Measurements from ENCODE around the gene ARHGEF16.

ARHGEF16 gene

DNA sequence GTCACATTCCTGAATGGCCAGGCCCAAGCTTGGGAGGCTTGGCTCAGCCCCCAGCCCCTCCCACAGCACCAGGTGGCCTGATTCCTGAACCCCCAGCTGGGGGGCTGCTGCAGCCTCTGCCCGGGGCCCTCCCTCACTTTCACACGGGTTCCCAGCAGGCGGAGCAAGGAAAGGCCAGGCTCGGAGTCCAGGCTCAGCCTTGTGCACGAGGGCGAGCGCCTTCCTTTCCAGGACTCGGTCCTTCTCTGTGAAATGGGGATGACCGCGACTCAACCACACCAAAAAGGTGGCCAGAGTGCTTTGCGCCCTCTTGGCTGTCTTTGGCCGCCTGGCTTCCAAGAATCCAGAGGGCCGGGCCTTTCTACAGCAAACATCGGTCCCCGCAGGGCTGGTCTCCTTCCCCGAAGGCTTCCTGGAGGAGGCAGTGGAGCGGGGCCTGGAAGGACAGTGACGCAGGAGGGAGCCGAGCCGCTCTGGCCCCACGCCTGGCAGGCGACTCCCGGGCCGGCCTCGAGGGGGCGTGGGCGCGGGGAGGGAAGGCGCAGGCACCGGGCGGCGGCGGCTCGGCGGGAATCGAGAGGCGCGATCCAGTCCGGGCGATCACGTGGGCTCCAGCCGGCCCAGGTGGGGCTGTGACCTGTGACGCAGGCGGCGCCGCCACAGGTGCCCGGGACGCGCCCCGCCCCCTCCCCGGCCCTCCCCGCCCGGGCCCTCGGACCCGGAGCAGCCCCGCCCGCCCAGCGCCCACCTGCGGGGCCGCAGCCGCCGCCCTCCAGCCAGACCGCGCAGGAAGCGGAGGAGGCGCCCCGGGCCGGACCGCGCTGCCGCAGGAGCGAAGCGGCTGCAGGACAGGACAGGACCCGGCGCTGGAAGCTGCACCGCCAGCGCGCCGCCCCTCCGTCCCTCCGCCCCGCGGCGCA, at the start of gene ARHGEF16:
Gene ARHGEF16 (plus strand): TSS at position 775 of the 920 bp plus-strand sequence. CDS start 8,420 bp downstream, outside the sequence.
- DNase-seq: peak; percentile 27 to 37

DNA sequence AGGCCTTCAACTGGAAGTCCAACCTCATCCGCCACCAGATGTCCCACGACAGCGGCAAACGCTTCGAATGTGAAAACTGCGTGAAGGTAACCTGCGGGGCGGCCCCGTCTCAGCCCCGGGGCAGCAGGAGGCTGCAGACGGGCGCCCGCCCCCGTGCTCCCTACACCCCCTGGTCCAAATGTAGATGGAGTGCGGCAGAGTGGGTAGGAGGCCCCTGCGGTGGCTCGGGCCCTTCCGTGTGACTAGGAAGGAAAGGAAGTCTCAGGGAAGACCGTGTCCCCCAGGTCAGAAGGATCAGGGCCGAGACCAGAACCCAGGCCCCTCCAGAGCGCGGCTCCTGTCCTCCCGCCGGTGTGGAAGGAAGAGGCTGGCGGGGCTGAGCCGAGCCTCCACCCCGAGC, 49.7 kb upstream of the ARHGEF16 start:
- no peak for DNase-seq

DNA sequence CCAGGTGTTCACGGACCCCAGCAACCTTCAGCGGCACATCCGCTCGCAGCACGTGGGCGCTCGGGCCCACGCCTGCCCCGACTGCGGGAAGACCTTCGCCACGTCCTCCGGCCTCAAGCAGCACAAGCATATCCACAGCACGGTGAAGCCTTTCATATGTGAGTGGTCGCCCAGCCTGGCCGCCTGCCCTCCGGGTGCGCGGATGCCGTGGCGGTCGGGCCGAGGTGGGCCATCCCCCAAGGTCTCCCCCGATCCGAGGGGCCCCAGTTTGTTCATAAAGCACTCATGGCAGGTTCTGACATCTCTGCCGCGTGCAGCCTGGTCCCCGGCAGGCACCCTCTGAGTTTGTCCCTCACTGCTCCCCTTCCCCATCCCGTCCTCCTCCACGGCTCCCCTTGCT, 49.0 kb upstream of the ARHGEF16 start:
- DNase-seq: no peak

DNA sequence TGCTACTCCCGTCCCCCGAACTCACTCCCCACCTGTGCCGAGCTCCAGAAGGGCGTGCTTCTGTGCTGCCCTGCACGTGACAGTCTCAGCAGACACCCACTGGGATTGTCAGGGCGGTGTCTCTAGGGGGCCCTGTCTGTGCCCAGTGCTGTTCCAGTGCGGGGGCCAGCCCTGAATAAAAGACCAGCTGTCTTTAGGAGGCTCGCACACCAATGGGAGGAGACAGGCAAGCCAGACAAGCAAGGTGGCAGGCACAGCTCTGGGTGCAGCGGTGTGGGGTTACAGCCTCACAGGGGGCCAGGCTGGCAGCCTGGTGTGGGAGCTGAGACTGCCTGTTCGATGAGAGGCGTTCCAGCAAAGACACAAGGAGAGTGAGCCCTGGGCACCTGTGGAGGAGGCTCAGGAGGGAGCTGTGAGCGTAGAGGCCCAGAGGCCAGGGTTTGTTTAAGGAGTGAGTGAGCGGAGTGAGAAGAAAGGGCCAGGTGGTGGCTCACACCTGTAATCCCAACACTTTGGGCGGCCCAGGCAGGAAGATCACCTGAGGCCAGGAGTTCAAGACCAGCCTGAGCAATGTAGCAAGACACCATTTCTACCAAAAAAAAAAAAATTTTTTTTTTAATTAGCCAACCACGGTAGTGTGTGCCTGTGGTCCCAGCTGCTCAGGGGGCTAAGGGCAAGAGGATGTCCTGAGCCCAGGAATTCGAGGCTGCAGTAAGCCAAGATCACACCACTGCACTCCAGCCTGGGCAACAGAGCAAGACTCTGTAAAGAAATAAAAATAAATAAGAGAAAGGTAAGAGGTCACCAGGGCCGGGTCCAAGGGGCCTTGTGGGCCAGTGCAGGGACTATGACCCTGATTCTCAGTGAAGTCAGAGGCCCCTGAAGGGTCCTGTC, 48.2 kb upstream of the ARHGEF16 start:
- DNase-seq: no peak

DNA sequence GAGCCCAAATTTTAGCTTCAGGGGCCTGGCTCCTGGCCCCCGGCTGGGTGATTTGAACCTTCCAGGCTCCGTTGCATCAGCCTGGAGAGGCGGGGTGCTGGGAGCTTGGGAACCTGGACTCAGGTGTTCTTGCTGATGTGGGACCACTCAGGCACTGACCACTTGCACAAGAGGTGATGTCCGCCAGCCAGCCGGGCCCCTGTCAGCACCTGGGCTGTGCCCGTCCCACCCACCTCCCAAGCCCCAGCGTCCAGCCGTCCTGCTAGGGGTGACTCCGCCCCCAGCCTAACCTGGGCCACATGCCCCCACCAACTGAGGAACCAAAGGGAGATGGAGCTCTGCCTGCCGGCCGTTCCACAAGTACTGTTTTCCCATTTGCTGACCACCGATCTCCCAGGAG, 47.4 kb upstream of the ARHGEF16 start:
- no peak for DNase-seq

DNA sequence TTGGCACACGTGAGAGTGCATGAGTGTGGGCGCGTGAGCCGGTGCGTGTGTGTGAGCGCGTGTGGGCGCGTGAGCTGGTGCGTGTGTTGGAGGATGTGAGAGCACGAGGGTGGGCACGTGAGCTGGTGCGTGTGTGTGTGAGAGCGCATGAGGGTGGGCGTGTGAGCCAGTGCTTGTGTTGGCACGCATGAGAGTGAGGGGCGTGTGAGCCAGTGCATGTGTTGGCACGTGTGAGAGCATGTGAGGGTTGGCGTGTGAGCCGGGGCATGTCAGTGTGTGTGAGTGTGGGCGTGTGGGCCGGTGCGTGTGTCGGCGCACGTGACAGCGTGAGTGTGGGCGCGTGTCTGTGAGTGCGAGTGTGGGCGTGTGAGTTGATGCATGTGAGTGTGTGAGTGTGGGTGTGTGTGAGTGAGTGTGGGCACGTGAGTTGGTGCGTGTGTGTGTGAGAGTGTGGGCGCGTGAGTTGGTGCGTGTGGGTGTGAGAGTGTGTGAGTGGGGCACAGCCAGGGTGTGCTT, 45.7 kb upstream of the ARHGEF16 start:
- DNase-seq: no peak

DNA sequence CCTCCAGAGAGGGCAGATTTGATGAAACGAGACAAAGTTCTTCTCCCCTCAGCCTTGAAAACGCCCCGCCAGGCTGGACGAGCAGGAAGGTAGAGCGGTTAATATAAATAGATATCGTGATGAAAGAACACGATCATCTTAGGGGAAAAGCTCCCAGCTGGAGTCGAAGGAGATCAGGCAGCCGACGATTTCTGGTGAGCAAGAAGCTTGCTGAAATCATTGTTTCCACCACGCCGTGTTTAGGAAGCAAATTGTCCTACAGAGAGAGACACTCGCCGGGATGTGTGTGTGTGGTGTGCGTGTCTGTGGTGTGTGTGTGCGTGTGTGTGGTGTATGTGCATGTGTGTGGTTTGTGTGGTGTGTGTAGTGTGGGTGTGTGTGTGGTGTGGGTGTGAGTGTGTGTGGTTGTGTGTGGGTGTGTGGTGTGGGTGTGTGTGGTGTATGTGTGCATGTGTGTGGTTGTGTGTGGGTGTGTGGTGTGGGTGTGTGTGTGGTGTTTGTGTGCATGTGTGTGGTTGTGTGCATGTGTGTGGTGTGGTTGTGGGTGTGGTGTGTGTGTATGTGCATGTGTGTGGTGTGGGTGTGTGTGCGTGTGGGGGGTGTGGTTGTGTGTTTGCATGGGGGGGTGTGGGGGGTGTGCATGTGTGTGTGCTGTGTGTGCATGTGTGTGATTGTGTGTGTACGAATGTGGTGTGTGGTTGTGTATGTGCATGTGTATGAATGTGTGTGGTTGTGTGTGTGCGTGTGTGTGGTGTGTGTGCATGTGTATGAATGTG, 44.9 kb upstream of the ARHGEF16 start:
- DNase-seq: no peak

DNA sequence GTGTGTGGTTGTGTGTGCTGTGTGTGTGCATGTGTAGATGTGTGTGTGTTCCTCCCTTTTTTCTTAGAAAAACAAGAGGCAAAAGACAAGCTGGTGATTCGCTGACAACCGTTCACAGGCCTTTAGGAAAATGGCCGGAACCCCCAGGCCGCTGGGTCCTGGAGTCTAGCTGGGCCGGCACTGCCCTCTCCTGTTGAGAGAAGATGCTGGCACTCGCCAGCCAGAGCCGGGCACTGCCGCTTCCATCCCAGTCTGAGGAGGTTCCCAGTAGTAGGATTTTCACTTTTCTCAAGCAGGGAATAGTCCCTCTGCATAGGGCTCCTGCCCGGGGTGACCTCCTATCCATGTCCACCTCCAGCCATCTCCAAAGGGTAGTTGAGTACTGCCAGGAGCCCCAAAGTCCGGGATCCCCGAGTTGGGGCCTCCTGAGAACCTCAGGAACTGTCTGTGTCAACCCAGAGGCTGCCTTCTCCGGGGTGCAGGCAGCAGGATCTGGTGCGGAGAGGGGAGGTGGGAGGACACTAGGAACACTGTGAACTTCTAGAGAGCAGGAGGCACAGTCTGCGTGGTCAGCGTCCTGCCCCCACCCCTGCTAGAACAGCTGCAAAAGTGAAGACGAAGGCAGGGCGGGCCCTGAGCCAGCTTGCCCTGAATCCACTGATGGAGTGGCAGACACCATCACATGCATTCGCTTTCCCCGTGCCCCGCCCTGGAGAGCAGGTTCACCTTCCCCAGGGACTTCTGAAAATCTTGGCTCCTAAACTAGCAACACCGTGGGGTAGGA, 44.1 kb upstream of the ARHGEF16 start:
- DNase-seq: no peak

DNA sequence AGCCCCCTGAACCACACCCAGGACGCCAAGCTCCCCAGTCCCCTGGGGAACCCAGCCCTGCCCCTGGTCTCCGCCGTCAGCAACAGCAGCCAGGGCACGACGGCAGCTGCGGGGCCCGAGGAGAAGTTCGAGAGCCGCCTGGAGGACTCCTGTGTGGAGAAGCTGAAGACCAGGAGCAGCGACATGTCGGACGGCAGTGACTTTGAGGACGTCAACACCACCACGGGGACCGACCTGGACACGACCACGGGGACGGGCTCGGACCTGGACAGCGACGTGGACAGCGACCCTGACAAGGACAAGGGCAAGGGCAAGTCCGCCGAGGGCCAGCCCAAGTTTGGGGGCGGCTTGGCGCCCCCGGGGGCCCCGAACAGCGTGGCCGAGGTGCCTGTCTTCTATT, 42.7 kb upstream of the ARHGEF16 start:
- no peak for DNase-seq

DNA sequence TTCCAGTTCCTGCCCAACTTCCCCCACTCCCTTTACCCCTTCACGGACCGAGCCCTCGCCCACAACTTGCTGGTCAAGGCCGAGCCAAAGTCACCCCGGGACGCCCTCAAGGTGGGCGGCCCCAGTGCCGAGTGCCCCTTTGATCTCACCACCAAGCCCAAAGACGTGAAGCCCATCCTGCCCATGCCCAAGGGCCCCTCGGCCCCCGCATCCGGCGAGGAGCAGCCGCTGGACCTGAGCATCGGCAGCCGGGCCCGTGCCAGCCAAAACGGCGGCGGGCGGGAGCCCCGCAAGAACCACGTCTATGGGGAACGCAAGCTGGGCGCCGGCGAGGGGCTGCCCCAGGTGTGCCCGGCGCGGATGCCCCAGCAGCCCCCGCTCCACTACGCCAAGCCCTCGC, 42.1 kb upstream of the ARHGEF16 start:
- DNase-seq: no peak

DNA sequence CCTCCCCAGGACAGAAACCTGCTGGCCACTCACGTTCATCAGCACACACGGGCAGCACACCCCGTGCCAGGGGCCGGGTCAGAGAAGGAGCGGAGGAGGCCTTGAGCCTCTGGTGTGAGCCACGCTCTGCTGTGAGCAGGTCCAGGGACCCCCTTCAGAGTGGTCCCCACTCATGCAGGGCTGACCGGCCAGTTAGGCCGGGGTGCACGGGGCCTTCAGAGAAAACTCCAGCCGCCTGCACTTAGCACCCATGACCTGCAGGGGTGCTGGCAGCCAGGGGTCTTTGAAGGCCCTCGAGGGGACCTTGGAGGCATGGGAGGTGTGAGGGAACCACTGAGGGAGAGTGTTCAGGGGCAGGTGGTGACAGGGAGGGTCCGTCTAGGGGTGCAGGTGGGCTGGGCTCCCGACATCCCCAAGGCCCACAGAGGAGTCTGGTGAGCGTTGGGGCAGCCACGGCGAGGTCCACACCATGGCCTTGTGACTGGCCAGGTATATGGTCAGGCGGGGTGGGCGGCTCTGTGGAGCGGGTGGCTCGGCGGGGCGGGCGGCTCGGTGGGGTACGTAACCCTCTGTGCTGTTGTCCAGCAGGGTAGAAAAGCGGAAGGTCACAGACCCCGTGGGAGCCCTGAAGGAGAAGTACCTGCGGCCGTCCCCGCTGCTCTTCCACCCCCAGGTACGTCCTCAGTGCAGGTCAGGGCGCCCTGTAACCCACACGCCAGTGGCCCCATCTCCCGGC, 40.3 kb upstream of the ARHGEF16 start:
- DNase-seq: no peak

DNA sequence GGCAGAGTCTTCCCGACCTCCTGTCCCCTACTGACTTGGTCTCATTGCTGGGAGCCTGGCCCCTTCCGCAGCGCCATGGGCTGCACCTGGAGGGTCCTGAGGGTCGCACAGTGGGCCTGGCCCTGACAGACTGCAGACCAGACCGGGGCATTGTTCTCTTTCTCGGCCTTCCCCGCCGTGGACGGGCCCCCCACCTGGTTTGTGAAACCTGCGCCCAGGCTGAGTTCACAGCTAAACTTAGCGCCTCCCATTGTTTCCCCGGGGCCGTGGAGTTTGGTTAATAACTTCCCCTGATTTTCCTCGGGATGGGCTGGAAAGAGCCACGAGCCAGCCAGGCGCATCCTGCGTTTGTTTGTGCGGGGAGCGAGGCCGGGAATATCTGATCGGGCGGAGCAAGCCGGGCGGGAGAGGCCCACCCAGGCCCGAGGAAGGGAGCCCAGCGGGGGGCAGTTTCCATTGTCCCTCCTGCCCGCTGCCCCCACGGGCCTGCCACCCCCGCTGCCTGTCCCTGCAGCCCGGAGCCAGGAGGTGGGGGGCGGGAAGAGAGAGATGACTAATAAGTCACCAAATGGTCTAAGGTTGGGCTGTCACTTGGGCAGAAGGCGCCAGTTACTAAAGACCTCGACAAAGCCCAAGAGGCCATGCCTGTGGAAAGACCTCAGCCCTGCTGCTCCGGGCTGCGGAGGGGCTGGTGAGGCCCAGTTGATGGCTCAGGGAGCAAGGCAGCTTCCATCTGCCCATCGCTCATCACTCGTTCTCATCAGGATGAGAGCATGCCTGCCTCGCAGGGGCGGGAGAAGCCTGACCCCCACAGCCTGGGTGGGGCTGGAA, 39.0 kb upstream of the ARHGEF16 start:
- no peak for DNase-seq

DNA sequence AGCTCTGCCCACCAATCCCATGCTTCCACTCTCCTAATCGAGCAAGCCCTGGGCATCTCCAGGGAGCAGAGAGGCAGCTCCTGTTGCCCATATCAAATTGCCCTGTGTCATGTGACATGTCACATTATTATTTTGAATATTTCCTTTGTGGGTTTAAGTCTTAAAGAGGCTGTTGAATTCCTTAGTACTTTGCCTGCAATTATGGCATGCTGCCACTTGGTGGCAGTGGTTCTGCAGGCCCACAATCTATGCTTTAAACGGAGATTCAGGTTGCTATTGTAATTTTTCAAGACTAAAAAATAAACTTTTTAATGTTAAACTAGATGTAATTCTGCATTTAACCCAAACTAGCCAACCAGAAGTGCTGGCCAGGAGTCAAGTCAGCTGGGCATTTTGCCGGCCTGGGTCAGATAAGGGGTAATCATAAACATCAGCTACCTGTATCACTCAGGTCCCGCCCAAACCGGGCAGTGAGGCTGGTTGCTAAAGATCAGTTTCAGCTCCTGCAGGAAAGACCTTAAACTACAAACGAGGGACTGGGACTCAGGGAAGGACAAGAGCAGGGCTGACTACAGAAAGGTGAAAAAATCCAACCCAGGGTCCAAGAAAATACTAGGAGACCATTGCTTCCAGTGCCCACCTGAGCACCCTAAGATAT, 37.3 kb upstream of the ARHGEF16 start:
- DNase-seq: no peak

DNA sequence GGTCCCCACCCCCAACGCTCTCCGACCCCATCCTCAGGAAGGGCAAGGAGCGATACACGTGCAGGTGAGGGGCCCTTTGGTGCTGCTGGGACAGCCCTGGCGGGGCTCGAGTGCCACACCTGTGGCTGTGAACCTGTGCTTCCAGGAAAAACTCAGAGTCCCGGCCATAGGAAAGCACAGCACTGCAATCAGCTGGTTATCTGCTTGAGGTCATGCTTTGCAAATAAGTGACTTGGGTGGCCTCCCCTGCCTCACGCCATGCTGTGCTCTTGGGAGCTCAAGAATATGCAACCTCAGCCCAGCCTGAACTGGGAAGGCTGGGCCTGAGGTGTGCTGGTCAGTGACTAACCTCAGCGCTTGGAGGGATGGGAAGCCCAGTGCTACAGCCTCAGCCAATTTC, 36.5 kb upstream of the ARHGEF16 start:
- DNase-seq: no peak

DNA sequence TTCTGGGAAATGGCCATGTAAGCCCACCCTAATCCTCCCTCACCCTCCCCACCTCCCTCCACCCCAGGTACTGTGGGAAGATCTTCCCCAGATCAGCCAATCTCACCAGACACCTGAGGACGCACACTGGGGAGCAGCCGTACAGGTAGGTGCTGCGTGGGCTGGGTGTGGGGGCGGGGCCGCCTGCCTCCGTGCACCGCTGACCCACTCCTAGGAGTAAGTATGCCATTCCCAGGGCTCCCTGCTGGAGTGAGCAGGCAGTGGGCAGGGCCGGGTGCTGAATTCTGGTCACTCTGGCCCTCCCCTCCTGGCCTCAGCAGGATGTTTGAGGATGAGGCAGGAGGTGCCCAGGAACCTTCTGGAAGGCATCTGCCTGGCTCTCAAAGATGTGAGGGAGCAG, 35.9 kb upstream of the ARHGEF16 start:
- no peak for DNase-seq

DNA sequence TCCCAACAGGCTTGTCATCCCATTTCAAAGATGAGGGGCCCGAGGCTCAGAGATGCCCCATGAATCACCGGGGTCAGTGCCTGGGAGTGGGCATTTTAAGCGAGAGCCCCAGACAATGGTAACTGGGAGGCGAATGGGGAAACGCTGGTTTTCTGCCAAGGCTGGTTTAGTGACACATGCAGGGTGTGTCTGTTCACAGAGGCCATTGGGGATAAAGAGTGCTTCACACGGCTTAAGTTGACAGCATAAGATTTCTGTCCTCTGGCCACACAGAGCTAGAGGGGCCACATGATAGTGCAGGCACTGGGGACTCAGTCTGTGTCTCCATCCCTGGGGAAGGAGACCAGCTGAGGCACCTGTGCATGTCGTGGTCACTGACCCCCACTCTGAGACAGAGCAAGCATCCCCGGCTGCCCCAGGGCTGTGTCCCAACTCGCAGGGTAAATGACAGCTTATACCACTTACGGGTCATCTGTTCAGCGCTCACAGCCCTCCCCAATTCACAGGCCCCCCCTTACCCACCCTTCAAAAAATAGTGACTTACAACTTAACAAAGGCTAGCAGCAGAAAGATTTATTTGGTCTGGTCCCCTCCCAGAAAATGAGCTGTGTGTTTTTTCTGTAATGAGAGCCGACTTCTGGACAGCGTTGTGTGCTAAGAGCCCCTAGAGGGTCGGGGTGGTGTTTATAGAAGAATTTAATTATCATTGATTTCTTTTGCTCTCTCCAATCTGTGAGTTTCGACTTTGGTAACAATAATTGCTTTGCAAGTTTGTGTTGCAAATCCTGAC, 34.9 kb upstream of the ARHGEF16 start:
- DNase-seq: no peak

DNA sequence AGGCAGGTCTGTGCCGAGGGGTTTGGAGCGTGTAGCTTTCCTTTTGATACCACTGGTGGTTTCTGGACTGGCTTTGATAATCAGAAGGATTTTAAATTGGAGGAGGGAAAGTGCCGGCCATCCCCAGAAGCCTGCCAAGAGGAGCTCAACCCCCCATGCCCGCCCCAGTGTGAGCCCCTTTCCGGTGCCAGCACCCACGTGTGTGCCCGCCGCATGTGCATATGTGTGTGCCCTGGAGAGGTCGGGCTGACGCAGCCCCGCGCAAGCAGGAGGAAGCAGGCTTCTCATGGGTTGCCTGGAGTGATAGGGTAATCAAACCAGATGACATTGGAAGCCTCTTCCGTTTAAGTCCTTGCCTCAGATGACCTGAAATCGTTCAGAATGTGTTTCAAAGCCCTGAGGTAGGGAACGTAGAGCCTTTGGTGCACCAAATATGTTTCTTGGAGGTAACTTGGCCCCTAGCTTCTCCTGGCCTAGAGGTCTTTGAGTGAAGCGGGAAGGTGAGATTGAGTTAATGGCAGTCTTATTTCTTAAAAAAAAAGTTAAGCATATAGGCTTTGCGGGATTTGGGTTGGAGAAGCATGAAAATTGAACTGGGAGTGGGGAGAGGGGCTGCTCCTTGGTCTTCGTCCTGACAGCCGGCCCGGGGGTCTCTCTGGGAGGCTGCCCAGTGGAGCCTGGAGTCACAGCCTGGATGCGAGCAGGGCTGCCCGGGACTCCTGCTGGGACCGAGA, 34.1 kb upstream of the ARHGEF16 start:
- no peak for DNase-seq

DNA sequence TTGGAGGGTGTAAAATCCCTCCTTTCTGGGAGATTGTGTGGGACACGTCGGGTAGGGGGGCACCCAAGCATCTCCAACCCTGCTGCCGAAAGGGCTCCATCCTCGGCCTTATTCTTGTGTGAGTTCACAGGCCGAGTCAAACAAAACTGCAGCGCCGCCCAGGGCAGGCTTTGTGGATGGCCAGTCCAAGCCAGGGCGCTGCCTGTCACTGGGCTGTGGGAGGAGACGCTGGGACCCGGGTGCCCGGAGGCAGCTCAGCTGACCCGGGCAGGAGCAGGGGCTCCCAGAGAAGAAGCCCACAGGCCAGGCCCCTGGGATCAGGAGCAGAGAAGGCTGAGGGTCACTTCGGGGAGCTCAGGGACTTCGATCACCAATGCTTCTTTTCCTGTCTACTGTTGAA, 31.8 kb upstream of the ARHGEF16 start:
- no peak for DNase-seq

Data from CD4-positive, alpha-beta T cell treated with Interleukin-4 for 1 hour (primary cell).